ENCODE measurements around the gene NDUFS8.
A peak's percentile ranks its signal among the peaks of the same experiment; 100 is the strongest.

DNA sequence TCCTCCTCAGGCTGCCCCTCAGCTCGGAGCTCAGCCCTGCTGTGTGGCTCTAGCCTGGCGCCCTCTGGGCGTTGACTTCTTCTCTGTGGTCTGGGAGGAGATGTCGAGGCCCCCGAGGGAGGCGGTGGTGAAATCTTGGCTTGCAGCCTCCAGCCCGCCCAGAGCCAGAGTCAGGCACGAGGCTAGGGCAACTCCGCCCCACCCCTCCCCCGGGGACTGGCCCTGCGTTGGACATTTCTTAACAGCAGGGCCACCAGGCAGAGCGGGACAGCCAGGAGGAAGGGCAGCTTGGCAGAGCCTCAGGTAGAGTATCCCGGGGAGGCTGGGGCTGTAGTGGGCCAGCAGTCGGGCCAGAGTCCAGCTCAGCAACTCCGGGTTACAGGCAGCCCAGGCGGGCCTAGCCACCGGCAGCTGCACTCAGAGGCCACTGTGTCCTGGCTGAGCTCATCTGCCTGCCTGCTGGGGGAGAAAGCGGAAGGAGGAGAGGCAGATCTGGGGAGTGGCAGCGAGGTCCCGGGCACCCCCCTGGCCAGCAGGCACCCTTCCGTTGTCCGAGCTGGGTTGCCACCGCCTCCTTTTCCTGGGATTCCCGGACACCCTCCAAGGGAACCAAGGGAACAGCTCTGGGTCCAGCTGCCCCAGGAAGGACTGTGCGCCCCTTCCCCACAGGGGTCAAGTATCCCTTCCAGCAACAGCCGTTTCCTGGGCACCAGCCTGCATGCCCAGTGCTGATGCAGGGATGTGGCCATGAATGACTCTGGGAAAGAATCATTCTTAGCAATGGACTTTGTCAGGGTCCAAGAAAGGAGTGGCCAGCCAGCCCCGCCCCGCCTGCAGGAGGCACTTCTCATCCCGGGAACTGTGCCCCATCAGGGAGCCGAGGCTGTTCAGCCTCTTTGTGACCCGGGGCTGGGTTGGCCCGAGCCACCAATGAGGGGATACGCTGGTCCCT, 20.1 kb upstream of the NDUFS8 start, which contains the start of gene ALDH3B1:
- TF ChIP-seq, protein P1, sequence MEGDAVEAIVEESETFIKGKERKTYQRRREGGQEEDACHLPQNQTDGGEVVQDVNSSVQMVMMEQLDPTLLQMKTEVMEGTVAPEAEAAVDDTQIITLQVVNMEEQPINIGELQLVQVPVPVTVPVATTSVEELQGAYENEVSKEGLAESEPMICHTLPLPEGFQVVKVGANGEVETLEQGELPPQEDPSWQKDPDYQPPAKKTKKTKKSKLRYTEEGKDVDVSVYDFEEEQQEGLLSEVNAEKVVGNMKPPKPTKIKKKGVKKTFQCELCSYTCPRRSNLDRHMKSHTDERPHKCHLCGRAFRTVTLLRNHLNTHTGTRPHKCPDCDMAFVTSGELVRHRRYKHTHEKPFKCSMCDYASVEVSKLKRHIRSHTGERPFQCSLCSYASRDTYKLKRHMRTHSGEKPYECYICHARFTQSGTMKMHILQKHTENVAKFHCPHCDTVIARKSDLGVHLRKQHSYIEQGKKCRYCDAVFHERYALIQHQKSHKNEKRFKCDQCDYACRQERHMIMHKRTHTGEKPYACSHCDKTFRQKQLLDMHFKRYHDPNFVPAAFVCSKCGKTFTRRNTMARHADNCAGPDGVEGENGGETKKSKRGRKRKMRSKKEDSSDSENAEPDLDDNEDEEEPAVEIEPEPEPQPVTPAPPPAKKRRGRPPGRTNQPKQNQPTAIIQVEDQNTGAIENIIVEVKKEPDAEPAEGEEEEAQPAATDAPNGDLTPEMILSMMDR (IDR thresholded peaks at IDR 0.05; ENCODE audit: insufficient read depth, low read length), result no peak
- TF ChIP-seq, protein P2, sequence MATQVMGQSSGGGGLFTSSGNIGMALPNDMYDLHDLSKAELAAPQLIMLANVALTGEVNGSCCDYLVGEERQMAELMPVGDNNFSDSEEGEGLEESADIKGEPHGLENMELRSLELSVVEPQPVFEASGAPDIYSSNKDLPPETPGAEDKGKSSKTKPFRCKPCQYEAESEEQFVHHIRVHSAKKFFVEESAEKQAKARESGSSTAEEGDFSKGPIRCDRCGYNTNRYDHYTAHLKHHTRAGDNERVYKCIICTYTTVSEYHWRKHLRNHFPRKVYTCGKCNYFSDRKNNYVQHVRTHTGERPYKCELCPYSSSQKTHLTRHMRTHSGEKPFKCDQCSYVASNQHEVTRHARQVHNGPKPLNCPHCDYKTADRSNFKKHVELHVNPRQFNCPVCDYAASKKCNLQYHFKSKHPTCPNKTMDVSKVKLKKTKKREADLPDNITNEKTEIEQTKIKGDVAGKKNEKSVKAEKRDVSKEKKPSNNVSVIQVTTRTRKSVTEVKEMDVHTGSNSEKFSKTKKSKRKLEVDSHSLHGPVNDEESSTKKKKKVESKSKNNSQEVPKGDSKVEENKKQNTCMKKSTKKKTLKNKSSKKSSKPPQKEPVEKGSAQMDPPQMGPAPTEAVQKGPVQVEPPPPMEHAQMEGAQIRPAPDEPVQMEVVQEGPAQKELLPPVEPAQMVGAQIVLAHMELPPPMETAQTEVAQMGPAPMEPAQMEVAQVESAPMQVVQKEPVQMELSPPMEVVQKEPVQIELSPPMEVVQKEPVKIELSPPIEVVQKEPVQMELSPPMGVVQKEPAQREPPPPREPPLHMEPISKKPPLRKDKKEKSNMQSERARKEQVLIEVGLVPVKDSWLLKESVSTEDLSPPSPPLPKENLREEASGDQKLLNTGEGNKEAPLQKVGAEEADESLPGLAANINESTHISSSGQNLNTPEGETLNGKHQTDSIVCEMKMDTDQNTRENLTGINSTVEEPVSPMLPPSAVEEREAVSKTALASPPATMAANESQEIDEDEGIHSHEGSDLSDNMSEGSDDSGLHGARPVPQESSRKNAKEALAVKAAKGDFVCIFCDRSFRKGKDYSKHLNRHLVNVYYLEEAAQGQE (IDR thresholded peaks at IDR 0.05; ENCODE audit: insufficient replicate concordance, low read depth), result peak; percentile 45
- TF ChIP-seq POLR2AphosphoS5 (IDR thresholded peaks at IDR 0.05; ENCODE audit: low read depth) (peak; percentile 93), SPI1 (IDR thresholded peaks at IDR 0.05; ENCODE audit: borderline replicate concordance, low read depth) (peak; percentile 35; the same call in 1 of the 2 replicates)

All from HL-60 (cell line).